ENCODE measurements around the gene PDE3A.

PDE3A gene

DNA sequence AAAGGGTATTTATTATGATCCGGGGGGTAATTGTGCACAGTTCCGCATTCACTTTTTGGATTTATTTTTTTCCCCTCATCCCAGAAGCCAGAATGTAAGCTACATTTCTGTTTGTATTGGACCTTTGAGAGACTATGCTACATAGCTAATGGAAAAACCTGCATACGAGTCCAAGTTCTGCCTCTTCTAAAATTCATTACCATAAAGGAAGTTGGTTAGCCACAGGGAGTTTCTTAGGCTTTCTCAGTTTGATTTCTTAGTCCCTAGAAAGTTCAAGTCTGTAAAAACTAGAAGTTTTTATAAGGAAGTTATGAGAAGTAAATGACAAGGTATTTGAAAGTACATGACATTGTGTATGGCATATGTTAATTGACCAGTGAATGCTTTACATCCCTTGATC lies 138.7 kb downstream of the PDE3A start:
- Histone ChIP-seq H3K27ac (ENCODE audit: low read length, poor library complexity, severe bottlenecking) (no peak overlapping the region), H4K91ac (ENCODE audit: low read length) (no peak overlapping the region), H2BK120ac (ENCODE audit: low read depth, low read length) (no peak overlapping the region), H3K14ac (ENCODE audit: low read length in 2 of 2) (no peak overlapping the region), H2AK5ac (ENCODE audit: low read length, severe bottlenecking) (no peak overlapping the region), H3K18ac (ENCODE audit: low read depth in 1 of 2, low read length in 2 of 2) (no peak overlapping the region), H2BK12ac (ENCODE audit: low read length in 2 of 2) (no peak overlapping the region), H3K4me2 (ENCODE audit: low read length, poor library complexity, severe bottlenecking) (no peak overlapping the region), H3K27me3 (ENCODE audit: control insufficient read depth in 1 of 2, insufficient read depth in 1 of 2, low read length in 2 of 2) (no peaks in the 10 kb centered on the region), H2AFZ (ENCODE audit: low read depth, low read length) (no peak overlapping the region), H3K4ac (ENCODE audit: low read depth in 1 of 2, low read length in 2 of 2) (no peak overlapping the region), H3K79me1 (replicated peaks; ENCODE audit: low read length, poor library complexity, severe bottlenecking) (no peaks in the 10 kb centered on the region), H3K9ac (ENCODE audit: low read length) (no peak overlapping the region), H3K23ac (ENCODE audit: low read length in 2 of 2) (no peak overlapping the region), H2BK15ac (ENCODE audit: low read depth, poor library complexity, severe bottlenecking) (no peak overlapping the region), H2BK5ac (ENCODE audit: low read depth, low read length, poor library complexity, severe bottlenecking) (no peak overlapping the region), H3K4me1 (ENCODE audit: control insufficient read depth, insufficient read depth, low read depth, low read length) (no peaks in the 10 kb centered on the region), H4K8ac (ENCODE audit: low read length) (no peak overlapping the region), H3K36me3 (ENCODE audit: control insufficient read depth in 1 of 2, insufficient read depth in 2 of 2, low read depth in 1 of 2, low read length in 2 of 2) (no peaks in the 10 kb centered on the region), H3K9me3 (ENCODE audit: control insufficient read depth, low read length) (no peaks in the 10 kb centered on the region), H3K4me3 (ENCODE audit: insufficient read depth in 1 of 2, low read depth in 1 of 2, low read length in 2 of 2) (no peak overlapping the region)
- WGBS, result no CpG with 5 or more reads among the region's 3 CpGs
- DNase-seq, result no peak

DNA sequence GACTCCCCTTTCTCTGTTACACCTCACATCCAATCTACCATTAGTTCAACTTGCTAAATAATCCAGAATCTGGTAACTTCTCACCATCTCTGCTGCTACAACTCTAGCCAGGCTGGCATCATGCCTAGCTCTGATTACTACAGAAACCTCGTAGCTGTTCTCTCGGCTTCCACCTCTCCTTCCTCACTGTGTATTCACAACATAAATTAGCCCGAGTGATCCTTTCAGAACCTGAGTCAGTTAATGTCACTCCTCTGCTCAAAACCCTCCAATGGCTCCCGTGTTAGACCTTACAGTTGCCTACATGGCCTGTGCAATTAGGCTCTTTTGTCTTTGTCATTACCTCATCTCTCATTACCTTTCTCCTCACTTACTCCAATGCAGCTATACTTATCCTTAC lies 139.4 kb downstream of the PDE3A start:
- Histone ChIP-seq H3K79me1 (replicated peaks; ENCODE audit: low read length, poor library complexity, severe bottlenecking) (no peaks in the 10 kb centered on the region), H2BK120ac (ENCODE audit: low read depth, low read length) (no peak overlapping the region), H2BK12ac (ENCODE audit: low read length in 2 of 2) (no peak overlapping the region), H3K9ac (ENCODE audit: low read length) (no peak overlapping the region), H3K27ac (ENCODE audit: low read length, poor library complexity, severe bottlenecking) (no peak overlapping the region), H2AK5ac (ENCODE audit: low read length, severe bottlenecking) (no peak overlapping the region), H3K14ac (ENCODE audit: low read length in 2 of 2) (no peak overlapping the region), H3K27me3 (ENCODE audit: control insufficient read depth in 1 of 2, insufficient read depth in 1 of 2, low read length in 2 of 2) (no peaks in the 10 kb centered on the region), H3K36me3 (ENCODE audit: control insufficient read depth in 1 of 2, insufficient read depth in 2 of 2, low read depth in 1 of 2, low read length in 2 of 2) (no peaks in the 10 kb centered on the region), H3K4me3 (ENCODE audit: insufficient read depth in 1 of 2, low read depth in 1 of 2, low read length in 2 of 2) (no peak overlapping the region), H3K9me3 (ENCODE audit: control insufficient read depth, low read length) (no peaks in the 10 kb centered on the region), H2BK5ac (ENCODE audit: low read depth, low read length, poor library complexity, severe bottlenecking) (no peak overlapping the region), H2BK15ac (ENCODE audit: low read depth, poor library complexity, severe bottlenecking) (no peak overlapping the region), H3K18ac (ENCODE audit: low read depth in 1 of 2, low read length in 2 of 2) (peak overlapping the region in 1 of 2 experiments; percentile 22), H2AFZ (ENCODE audit: low read depth, low read length) (no peak overlapping the region), H3K4ac (ENCODE audit: low read depth in 1 of 2, low read length in 2 of 2) (no peak overlapping the region), H4K8ac (ENCODE audit: low read length) (no peak overlapping the region), H4K91ac (ENCODE audit: low read length) (no peak overlapping the region), H3K4me1 (ENCODE audit: control insufficient read depth, insufficient read depth, low read depth, low read length) (no peaks in the 10 kb centered on the region), H3K23ac (ENCODE audit: low read length in 2 of 2) (no peak overlapping the region), H3K4me2 (ENCODE audit: low read length, poor library complexity, severe bottlenecking) (no peak overlapping the region)
- 94% methylated on average over 4 of the region's 4 CpGs for WGBS
- DNase-seq, result no peak

DNA sequence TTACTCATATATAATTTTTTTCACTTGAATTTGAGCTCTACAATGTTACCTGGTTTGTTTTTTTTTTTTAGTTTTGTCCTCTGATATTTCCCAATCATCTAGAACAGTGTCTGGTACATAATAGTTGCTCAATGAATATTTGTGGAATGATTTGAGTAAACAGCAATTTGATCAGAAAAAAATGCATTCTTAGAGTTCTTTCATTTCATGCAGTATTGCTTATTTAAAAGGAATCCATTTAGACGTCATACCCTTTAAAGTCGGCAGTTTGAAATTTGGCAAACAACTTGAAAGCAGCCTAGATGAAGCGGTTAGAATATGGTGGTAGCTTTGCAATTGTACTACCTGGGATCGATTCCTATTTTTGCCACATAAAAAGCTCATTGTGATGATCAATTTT lies 140.0 kb downstream of the PDE3A start:
- 98% methylated on average over 3 of the region's 4 CpGs for WGBS
- no peak overlapping the region for H3K4ac ChIP-seq (ENCODE audit: low read depth in 1 of 2, low read length in 2 of 2)
- H4K91ac ChIP-seq (ENCODE audit: low read length), result no peak overlapping the region
- no peaks in the 10 kb centered on the region for H3K36me3 ChIP-seq (ENCODE audit: control insufficient read depth in 1 of 2, insufficient read depth in 2 of 2, low read depth in 1 of 2, low read length in 2 of 2)
- H3K23ac ChIP-seq (ENCODE audit: low read length in 2 of 2), result no peak overlapping the region
- H2BK120ac ChIP-seq (ENCODE audit: low read depth, low read length), result no peak overlapping the region
- H4K8ac ChIP-seq (ENCODE audit: low read length), result no peak overlapping the region
- no peak for DNase-seq
- H3K14ac ChIP-seq (ENCODE audit: low read length in 2 of 2), result no peak overlapping the region
- H3K18ac ChIP-seq (ENCODE audit: low read depth in 1 of 2, low read length in 2 of 2), result no peak overlapping the region
- H2BK15ac ChIP-seq (ENCODE audit: low read depth, poor library complexity, severe bottlenecking), result no peak overlapping the region
- no peak overlapping the region for H3K9ac ChIP-seq (ENCODE audit: low read length)
- H3K4me2 ChIP-seq (ENCODE audit: low read length, poor library complexity, severe bottlenecking), result no peak overlapping the region
- H2AK5ac ChIP-seq (ENCODE audit: low read length, severe bottlenecking), result no peak overlapping the region
- no peak overlapping the region for H2BK5ac ChIP-seq (ENCODE audit: low read depth, low read length, poor library complexity, severe bottlenecking)
- no peak overlapping the region for H3K27ac ChIP-seq (ENCODE audit: low read length, poor library complexity, severe bottlenecking)
- no peaks in the 10 kb centered on the region for H3K27me3 ChIP-seq (ENCODE audit: control insufficient read depth in 1 of 2, insufficient read depth in 1 of 2, low read length in 2 of 2)
- no peaks in the 10 kb centered on the region for H3K4me1 ChIP-seq (ENCODE audit: control insufficient read depth, insufficient read depth, low read depth, low read length)
- H3K4me3 ChIP-seq (ENCODE audit: insufficient read depth in 1 of 2, low read depth in 1 of 2, low read length in 2 of 2), result no peak overlapping the region
- no peaks in the 10 kb centered on the region for H3K79me1 ChIP-seq (replicated peaks; ENCODE audit: low read length, poor library complexity, severe bottlenecking)
- no peaks in the 10 kb centered on the region for H3K9me3 ChIP-seq (ENCODE audit: control insufficient read depth, low read length)
- no peak overlapping the region for H2AFZ ChIP-seq (ENCODE audit: low read depth, low read length)
- H2BK12ac ChIP-seq (ENCODE audit: low read length in 2 of 2), result no peak overlapping the region

DNA sequence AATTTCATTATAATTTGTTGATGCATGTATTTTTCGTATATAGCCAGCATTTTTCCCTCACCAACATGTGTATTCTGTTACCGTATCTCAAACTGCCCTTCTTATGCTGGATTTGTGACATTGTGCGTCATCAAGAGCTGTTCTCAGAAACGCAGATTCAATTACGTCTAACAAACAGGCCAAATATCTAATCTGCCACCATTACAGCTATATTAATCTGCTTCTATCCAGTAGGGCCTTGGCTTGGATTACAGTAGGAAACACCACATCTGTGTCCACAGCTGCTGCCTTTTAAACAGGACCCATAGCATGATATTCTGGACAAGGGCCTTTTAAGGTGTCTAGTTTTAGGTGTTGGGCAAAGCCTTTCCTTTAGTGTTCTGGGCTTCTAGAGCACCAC lies 140.6 kb downstream of the PDE3A start:
- Histone ChIP-seq H4K8ac (ENCODE audit: low read length) (no peak overlapping the region), H3K4me2 (ENCODE audit: low read length, poor library complexity, severe bottlenecking) (no peak overlapping the region), H3K36me3 (ENCODE audit: control insufficient read depth in 1 of 2, insufficient read depth in 2 of 2, low read depth in 1 of 2, low read length in 2 of 2) (no peaks in the 10 kb centered on the region), H3K18ac (ENCODE audit: low read depth in 1 of 2, low read length in 2 of 2) (no peak overlapping the region), H2BK120ac (ENCODE audit: low read depth, low read length) (no peak overlapping the region), H3K4me3 (ENCODE audit: insufficient read depth in 1 of 2, low read depth in 1 of 2, low read length in 2 of 2) (no peak overlapping the region), H3K27ac (ENCODE audit: low read length, poor library complexity, severe bottlenecking) (no peak overlapping the region), H3K14ac (ENCODE audit: low read length in 2 of 2) (no peak overlapping the region), H2AFZ (ENCODE audit: low read depth, low read length) (no peak overlapping the region), H3K4me1 (ENCODE audit: control insufficient read depth, insufficient read depth, low read depth, low read length) (no peaks in the 10 kb centered on the region), H3K27me3 (ENCODE audit: control insufficient read depth in 1 of 2, insufficient read depth in 1 of 2, low read length in 2 of 2) (no peaks in the 10 kb centered on the region), H2BK5ac (ENCODE audit: low read depth, low read length, poor library complexity, severe bottlenecking) (no peak overlapping the region), H3K79me1 (replicated peaks; ENCODE audit: low read length, poor library complexity, severe bottlenecking) (no peaks in the 10 kb centered on the region), H4K91ac (ENCODE audit: low read length) (no peak overlapping the region), H3K4ac (ENCODE audit: low read depth in 1 of 2, low read length in 2 of 2) (no peak overlapping the region), H3K23ac (ENCODE audit: low read length in 2 of 2) (no peak overlapping the region), H2AK5ac (ENCODE audit: low read length, severe bottlenecking) (no peak overlapping the region), H3K9me3 (ENCODE audit: control insufficient read depth, low read length) (no peaks in the 10 kb centered on the region), H2BK15ac (ENCODE audit: low read depth, poor library complexity, severe bottlenecking) (no peak overlapping the region), H3K9ac (ENCODE audit: low read length) (no peak overlapping the region), H2BK12ac (ENCODE audit: low read length in 2 of 2) (no peak overlapping the region)
- WGBS, result 97% methylated on average over 5 of the region's 5 CpGs
- DNase-seq, result no peak
